Uterus (tissue), 2 donors: ENCODE results near the gene KRTAP2-4.
"Not testable (repeated sequence)": the region's sequence is repeated elsewhere in the genome, so short reads cannot be mapped to it uniquely, and the experiment has no call there.

Experiments used
- POLR2A ChIP-seq, 2 donors: fragments of 450-650 bp; IDR thresholded peaks; one replicate each; pipeline ENCODE4 v1.6.1; 2016; ENCODE audit warnings: antibody characterized with exemption in 2 of 2, mild to moderate bottlenecking in 1 of 2, moderate library complexity in 1 of 2
- TF ChIP-seq, protein P1 (sequence below), 4 experiments: fragments of 200-600 bp in 2 of 4; fragments of 450-650 bp in 2 of 4; sonication (generic) in 2 of 4; IDR thresholded peaks; one replicate each; pipeline ENCODE4 v1.5.1; 2016 to 2019; ENCODE audit warnings: antibody characterized with exemption in 4 of 4, mild to moderate bottlenecking in 2 of 4, moderate library complexity in 1 of 4

DNA sequence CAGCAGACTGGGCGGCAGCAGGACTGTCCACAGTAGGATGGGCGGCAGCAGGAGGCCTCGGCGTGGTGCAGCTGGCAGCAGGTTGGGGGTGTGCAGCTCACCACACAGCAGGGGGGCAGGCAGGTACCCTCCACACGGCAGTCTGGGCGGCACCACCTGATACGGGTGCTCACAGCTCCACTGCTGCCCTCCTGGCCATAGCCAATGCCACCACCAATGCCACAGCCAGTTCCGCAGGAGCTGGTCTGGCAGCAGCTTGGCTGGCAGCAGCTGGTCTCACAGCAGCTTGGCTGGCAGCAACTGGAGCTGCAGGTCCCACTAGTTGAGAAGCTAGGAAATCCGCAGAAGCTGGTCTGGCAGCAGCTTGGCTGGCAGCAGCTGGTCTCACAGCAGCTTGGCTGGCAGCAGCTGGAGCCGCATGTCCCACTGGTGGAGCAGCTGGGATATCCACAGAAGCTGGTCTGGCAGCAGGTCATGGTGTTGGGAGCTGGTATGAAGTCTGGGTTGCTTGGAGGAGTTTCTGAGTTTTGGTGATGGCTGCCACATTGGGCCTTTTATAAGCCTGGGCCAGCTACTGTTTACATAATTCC, 31.2 kb downstream of the KRTAP2-4 start, which contains the start of gene KRTAP1-3:
- TF ChIP-seq, protein P1, sequence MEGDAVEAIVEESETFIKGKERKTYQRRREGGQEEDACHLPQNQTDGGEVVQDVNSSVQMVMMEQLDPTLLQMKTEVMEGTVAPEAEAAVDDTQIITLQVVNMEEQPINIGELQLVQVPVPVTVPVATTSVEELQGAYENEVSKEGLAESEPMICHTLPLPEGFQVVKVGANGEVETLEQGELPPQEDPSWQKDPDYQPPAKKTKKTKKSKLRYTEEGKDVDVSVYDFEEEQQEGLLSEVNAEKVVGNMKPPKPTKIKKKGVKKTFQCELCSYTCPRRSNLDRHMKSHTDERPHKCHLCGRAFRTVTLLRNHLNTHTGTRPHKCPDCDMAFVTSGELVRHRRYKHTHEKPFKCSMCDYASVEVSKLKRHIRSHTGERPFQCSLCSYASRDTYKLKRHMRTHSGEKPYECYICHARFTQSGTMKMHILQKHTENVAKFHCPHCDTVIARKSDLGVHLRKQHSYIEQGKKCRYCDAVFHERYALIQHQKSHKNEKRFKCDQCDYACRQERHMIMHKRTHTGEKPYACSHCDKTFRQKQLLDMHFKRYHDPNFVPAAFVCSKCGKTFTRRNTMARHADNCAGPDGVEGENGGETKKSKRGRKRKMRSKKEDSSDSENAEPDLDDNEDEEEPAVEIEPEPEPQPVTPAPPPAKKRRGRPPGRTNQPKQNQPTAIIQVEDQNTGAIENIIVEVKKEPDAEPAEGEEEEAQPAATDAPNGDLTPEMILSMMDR (IDR thresholded peaks at IDR 0.05): not testable (repeated sequence)
- TF ChIP-seq POLR2A (IDR thresholded peaks at IDR 0.05): not testable (repeated sequence)
